Activated naive CD8-positive, alpha-beta T cell treated with anti-CD3 and anti-CD28 coated beads for 36 hours (primary cell): ENCODE results near the gene DMD. TPM values are rescaled to one million over a fixed set of nuclear protein-coding genes. Genes with fewer than 3 reads are reported as not detected.
"Not testable (repeated sequence)": the region's sequence is repeated elsewhere in the genome, so short reads cannot be mapped to it uniquely, and the experiment has no call there.

ENCODE experiments used
- DNase-seq: peaks from one replicate; pipeline ENCODE4 v3.0.0; 2021
- H3K27ac Mint-ChIP-seq: one replicate; pipeline ENCODE4 v1.8.0; 2022; ENCODE audit warnings: mild to moderate bottlenecking, moderate library complexity, mixed read lengths
- H3K27me3 Mint-ChIP-seq: one replicate; pipeline ENCODE4 v1.8.0; 2022; ENCODE audit warnings: mild to moderate bottlenecking, mixed read lengths
- H3K36me3 Mint-ChIP-seq: one replicate; pipeline ENCODE4 v1.8.0; 2021; ENCODE audit warnings: mild to moderate bottlenecking, mixed read lengths
- H3K4me1 Mint-ChIP-seq: one replicate; pipeline ENCODE4 v1.8.0; 2021; ENCODE audit warnings: mixed read lengths
- H3K4me3 Mint-ChIP-seq: one replicate; pipeline ENCODE4 v1.8.0; 2022; ENCODE audit warnings: mild to moderate bottlenecking, moderate library complexity, mixed read lengths
- H3K9me3 Mint-ChIP-seq: one replicate; pipeline ENCODE4 v1.8.0; 2022; ENCODE audit warnings: mixed read lengths
- total RNA-seq, 2 experiments: library from RNA; stranded (reverse); gene quantifications; one replicate each; pipeline ENCODE4 v1.2.3, GENCODE V29; 2021

The DMD gene
- total RNA-seq, 2 experiments from 2014 or later, result 0.08 to 0.46 TPM

GRCh38 chrX:31480696-31481095 is 1730.7 kb downstream of the DMD start:
- H3K27me3 Mint-ChIP-seq, result no peaks in the 10 kb centered on the region
- no peaks in the 10 kb centered on the region for H3K9me3 Mint-ChIP-seq
- H3K4me3 Mint-ChIP-seq, result no peak overlapping the region
- no peak for DNase-seq
- H3K4me1 Mint-ChIP-seq, result no peaks in the 10 kb centered on the region
- no peak overlapping the region for H3K27ac Mint-ChIP-seq
- no peaks in the 10 kb centered on the region for H3K36me3 Mint-ChIP-seq

GRCh38 chrX:31471229-31471628 is 1740.1 kb downstream of the DMD start:
- DNase-seq, result no peak
- Mint-ChIP-seq H3K4me3 (no peak overlapping the region), H3K9me3 (no peaks in the 10 kb centered on the region), H3K27ac (no peak overlapping the region), H3K27me3 (no peaks in the 10 kb centered on the region), H3K36me3 (no peaks in the 10 kb centered on the region), H3K4me1 (no peaks in the 10 kb centered on the region)

DNA sequence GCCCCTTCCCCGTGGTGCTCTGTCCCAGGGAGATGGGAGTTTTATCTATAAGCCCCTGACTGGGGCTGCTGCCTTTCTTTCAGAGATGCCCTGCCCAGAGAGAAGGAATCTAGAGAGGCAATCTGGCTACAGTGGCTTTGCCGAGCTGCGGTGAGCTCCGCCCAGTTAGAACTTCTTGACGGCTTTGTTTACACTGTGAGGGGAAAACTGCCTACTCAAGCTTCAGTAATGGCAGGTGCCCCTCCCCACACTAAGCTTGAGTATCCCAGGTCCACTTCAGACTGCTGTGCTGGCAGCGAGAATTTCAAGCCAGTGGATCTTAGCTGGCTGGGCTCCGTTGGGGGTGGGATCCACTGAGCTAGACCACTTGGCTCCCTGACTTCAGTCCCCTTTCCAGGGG is 1740.6 kb downstream of the DMD start:
- H3K36me3 Mint-ChIP-seq, H3K27me3 Mint-ChIP-seq, DNase-seq, H3K4me3 Mint-ChIP-seq, H3K9me3 Mint-ChIP-seq, H3K27ac Mint-ChIP-seq, H3K4me1 Mint-ChIP-seq: not testable (repeated sequence)

DNA sequence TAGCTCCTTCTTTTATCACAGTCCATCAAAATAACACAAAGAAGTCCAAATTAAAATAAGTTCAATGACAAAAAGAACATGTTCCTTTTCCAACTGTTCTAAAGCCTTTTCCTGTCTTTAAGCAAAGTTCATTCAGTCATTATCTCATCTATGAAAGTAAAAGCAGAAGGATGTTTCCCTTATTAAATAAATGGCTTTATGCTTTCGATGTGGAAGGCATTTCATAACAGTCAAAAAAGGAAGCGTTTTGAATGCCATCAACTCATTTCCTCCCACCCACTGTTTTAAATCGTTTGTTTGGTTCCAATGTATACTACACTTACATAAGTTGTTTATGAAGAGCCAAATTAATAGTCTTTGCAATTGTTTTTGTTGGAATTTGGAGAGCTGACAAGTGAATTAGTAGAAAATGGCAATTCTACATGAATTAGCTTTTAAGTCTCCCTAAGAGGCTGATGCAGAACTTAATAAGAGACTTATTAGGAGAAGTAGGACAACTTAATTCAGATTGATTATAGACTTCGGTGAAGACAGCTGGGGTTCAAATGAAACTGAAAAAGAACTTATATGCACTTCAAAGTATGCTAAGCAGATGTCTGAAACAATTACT is 1746.9 kb downstream of the DMD start:
- Mint-ChIP-seq H3K9me3 (no peaks in the 10 kb centered on the region), H3K4me3 (no peak overlapping the region), H3K4me1 (no peaks in the 10 kb centered on the region), H3K36me3 (no peaks in the 10 kb centered on the region), H3K27me3 (no peaks in the 10 kb centered on the region), H3K27ac (no peak overlapping the region)
- no peak for DNase-seq

- no peaks in the 10 kb centered on the region for H3K4me1 Mint-ChIP-seq
- H3K9me3 Mint-ChIP-seq, result no peaks in the 10 kb centered on the region
- H3K27ac Mint-ChIP-seq, result no peak overlapping the region
- no peaks in the 10 kb centered on the region for H3K36me3 Mint-ChIP-seq
- H3K4me3 Mint-ChIP-seq, result no peak overlapping the region
- no peak for DNase-seq
- no peaks in the 10 kb centered on the region for H3K27me3 Mint-ChIP-seq
Observed at GRCh38 chrX:31461266-31461665, 1750.1 kb downstream of the DMD start.

- no peak overlapping the region for H3K27ac Mint-ChIP-seq
- H3K4me3 Mint-ChIP-seq, result no peak overlapping the region
- no peaks in the 10 kb centered on the region for H3K9me3 Mint-ChIP-seq
Observed at GRCh38 chrX:31459361-31459760, 1752.0 kb downstream of the DMD start.

GRCh38 chrX:31449965-31450364 is 1761.4 kb downstream of the DMD start:
- DNase-seq, result no peak
- H3K4me1 Mint-ChIP-seq, result no peaks in the 10 kb centered on the region
- H3K9me3 Mint-ChIP-seq, result no peaks in the 10 kb centered on the region
- H3K27ac Mint-ChIP-seq, result no peak overlapping the region
- H3K4me3 Mint-ChIP-seq, result no peak overlapping the region
- no peaks in the 10 kb centered on the region for H3K36me3 Mint-ChIP-seq
- no peaks in the 10 kb centered on the region for H3K27me3 Mint-ChIP-seq

More at GRCh38 chrX:31459361-31459760, 1752.0 kb downstream of the DMD start:
- Mint-ChIP-seq H3K27me3 (no peaks in the 10 kb centered on the region), H3K36me3 (no peaks in the 10 kb centered on the region), H3K4me1 (no peaks in the 10 kb centered on the region)
- no peak for DNase-seq

GRCh38 chrX:31449081-31449480 is 1762.3 kb downstream of the DMD start:
- Mint-ChIP-seq H3K27ac (no peak overlapping the region), H3K27me3 (no peaks in the 10 kb centered on the region), H3K4me1 (no peaks in the 10 kb centered on the region), H3K36me3 (no peaks in the 10 kb centered on the region), H3K4me3 (no peak overlapping the region), H3K9me3 (no peaks in the 10 kb centered on the region)
- DNase-seq, result no peak

DNA sequence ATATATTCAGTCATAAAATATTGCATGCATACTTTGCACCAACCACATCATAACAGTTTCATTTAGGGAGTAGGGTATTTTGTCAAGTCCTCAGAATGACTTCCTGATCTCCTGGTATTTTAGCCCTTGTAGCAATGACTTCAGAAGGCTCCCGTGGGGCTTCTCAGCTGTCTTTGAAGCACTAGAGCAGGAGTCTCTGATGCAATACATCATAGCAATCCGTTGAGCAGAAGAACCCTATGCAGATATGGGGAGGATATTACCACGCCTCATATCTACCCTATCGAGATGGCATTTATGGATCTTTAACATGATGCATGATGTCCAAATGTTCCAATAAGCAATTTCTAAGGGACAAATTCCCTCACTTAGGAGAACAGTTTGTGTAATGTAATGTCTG is 1765.8 kb downstream of the DMD start:
- Mint-ChIP-seq H3K36me3 (no peaks in the 10 kb centered on the region), H3K4me3 (no peak overlapping the region), H3K27me3 (no peaks in the 10 kb centered on the region), H3K9me3 (no peaks in the 10 kb centered on the region), H3K4me1 (no peaks in the 10 kb centered on the region), H3K27ac (no peak overlapping the region)
- DNase-seq, result no peak

- DNase-seq, result no peak
- H3K4me1 Mint-ChIP-seq, result no peaks in the 10 kb centered on the region
Observed at GRCh38 chrX:31443654-31444053, 1767.7 kb downstream of the DMD start.

DNA sequence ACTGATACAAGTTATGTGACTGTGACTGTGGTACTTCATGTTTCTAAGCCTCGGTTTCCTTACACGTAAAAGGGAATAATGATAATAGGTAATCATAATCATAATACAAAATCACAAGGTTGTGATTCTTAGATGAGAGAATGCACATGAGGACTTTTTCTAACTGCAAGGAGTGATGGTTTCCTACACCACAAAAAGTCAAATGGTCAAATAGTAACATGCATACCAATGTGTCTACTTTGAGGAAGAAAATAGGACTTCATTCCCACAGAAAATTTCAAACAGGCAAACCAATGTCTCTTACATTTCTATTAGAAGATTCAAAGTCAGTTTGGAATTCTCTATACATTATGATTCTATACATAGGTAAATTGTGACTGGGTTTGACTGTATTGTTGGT is 1770.8 kb downstream of the DMD start:
- H3K9me3 Mint-ChIP-seq, result no peaks in the 10 kb centered on the region
- no peaks in the 10 kb centered on the region for H3K4me1 Mint-ChIP-seq
- H3K4me3 Mint-ChIP-seq, result no peak overlapping the region

More at GRCh38 chrX:31443654-31444053, 1767.7 kb downstream of the DMD start:
- Mint-ChIP-seq H3K27me3 (no peaks in the 10 kb centered on the region), H3K36me3 (no peaks in the 10 kb centered on the region), H3K4me3 (no peak overlapping the region), H3K9me3 (no peaks in the 10 kb centered on the region), H3K27ac (no peak overlapping the region)

DNA sequence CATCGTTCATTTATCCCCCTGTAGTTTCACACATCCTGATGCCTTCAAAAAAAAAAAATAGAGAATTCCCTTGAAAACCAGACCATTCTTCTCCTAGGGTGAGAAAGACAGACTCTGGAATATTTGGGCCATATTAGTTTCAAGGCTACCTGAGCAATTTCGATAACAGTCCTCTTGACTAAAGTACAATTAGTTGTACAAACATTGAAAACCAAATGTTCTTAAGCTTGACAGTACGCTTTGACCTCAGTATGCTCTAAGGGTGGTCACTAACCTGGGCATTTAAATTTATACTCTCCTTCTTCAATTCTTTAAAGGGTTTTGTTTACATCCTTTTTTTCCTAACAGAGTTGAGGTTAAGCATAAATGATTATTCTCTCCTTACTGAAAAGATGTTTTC is 1774.9 kb downstream of the DMD start:
- H3K27me3 Mint-ChIP-seq, result no peaks in the 10 kb centered on the region
- DNase-seq, result no peak
- H3K4me1 Mint-ChIP-seq, result no peaks in the 10 kb centered on the region

More for the DNA sequence above, 1770.8 kb downstream of the DMD start:
- H3K36me3 Mint-ChIP-seq, result no peaks in the 10 kb centered on the region
- no peaks in the 10 kb centered on the region for H3K27me3 Mint-ChIP-seq
- no peak for DNase-seq
- H3K27ac Mint-ChIP-seq, result no peak overlapping the region

GRCh38 chrX:31435592-31435991 is 1775.8 kb downstream of the DMD start:
- no peaks in the 10 kb centered on the region for H3K4me1 Mint-ChIP-seq
- H3K27ac Mint-ChIP-seq, result no peak overlapping the region
- H3K4me3 Mint-ChIP-seq, result no peak overlapping the region
- no peaks in the 10 kb centered on the region for H3K27me3 Mint-ChIP-seq
- H3K9me3 Mint-ChIP-seq, result no peaks in the 10 kb centered on the region
- H3K36me3 Mint-ChIP-seq, result no peaks in the 10 kb centered on the region
- no peak for DNase-seq

More for the DNA sequence above, 1774.9 kb downstream of the DMD start:
- Mint-ChIP-seq H3K27ac (no peak overlapping the region), H3K4me3 (no peak overlapping the region), H3K36me3 (no peaks in the 10 kb centered on the region), H3K9me3 (no peaks in the 10 kb centered on the region)

DNA sequence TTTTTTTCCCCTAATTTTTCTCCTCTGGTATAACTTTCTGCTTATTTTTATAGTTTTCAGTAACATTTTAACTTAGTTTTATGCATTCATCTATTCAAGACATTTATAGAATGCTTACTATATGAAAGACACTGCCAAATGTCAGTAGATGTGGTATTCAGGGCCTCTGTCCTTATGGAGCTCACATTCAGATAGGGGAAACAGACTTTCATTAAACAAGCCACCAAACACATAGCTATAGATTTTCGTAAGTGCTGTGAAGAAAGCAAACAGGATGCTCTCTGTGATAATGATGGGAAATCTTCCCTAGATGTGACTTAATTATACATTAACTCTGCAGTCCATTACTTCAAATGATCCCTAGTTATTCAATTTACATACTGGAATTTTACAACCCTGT is 1777.5 kb downstream of the DMD start:
- no peaks in the 10 kb centered on the region for H3K9me3 Mint-ChIP-seq

DNA sequence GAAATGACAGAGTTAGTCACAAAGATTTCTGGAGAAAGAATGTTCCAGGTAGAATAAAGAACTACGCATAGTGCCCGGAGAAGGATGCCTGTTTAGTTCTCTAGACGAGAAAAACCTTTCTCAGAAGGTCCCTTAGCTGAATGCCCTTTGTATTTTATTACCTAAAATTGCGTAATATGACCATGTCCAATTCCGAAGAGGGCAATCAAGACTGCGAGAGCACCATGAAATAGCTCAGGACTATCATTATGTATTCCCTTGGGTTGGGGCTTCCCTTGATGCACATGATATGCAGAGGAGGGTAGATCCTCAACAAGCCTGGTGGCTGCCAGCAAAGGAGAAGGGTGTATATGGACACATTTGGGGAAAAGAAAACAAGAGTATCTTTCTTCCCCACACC is 1781.4 kb downstream of the DMD start:
- Mint-ChIP-seq H3K4me1 (no peaks in the 10 kb centered on the region), H3K27me3 (no peaks in the 10 kb centered on the region), H3K36me3 (no peaks in the 10 kb centered on the region), H3K9me3 (no peaks in the 10 kb centered on the region), H3K27ac (no peak overlapping the region), H3K4me3 (no peak overlapping the region)
- DNase-seq, result no peak

More for the DNA sequence above, 1777.5 kb downstream of the DMD start:
- H3K27me3 Mint-ChIP-seq, result no peaks in the 10 kb centered on the region
- no peak for DNase-seq
- no peaks in the 10 kb centered on the region for H3K36me3 Mint-ChIP-seq
- no peak overlapping the region for H3K27ac Mint-ChIP-seq
- no peaks in the 10 kb centered on the region for H3K4me1 Mint-ChIP-seq
- H3K4me3 Mint-ChIP-seq, result no peak overlapping the region

DNA sequence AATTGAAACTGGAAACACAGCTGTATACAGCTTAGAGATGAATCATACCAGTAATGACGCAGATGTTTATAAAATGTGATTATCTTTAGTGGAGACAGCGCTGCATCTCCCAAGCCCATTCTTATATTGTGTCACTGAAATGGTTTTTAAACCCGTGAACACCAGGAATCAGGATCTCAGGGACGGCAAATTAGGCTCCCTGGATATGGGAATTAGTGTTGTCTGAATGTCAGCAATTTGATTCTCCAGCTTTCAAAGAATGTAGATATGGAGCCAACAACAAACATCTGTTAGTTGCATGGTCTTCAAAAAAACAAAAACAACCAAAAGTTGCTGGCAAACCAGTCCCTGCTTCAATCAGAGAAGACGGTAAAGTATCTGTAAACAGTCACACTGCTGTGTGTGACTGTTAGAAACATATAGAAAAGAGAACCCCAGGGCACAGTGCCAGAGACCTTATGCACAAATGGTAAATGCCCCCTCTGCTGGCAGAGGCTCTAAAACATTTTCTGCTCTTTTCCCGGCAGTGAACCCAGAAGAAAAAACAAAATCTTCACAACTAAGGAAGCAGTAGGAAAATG is 1787.7 kb downstream of the DMD start:
- H3K4me1 Mint-ChIP-seq, result no peaks in the 10 kb centered on the region
- H3K4me3 Mint-ChIP-seq, result no peak overlapping the region
- no peak for DNase-seq
- no peak overlapping the region for H3K27ac Mint-ChIP-seq
- no peaks in the 10 kb centered on the region for H3K36me3 Mint-ChIP-seq
- H3K9me3 Mint-ChIP-seq, result no peaks in the 10 kb centered on the region
- H3K27me3 Mint-ChIP-seq, result no peaks in the 10 kb centered on the region
